Fibroblast of mammary gland (primary cell): ENCODE results near the gene SND1.
A peak's percentile ranks its signal among the peaks of the same experiment; 100 is the strongest.

Experiments
- DNase-seq: peaks from one replicate; pipeline ENCODE4 v3.0.0-alpha.2; 2010; ENCODE audit warnings: low read depth
- H3K4me3 ChIP-seq: 2 replicates; pipeline ENCODE4 v1.5.1; 2011; ENCODE audit warnings: low read depth, mild to moderate bottlenecking, low read length, moderate library complexity; ENCODE audit not compliant: control insufficient read depth
- CTCF ChIP-seq: conservative IDR thresholded peaks from 2 replicates; pipeline ENCODE4 v1.5.1; 2011; ENCODE audit warnings: low read depth, low read length, inconsistent platforms; ENCODE audit not compliant: control insufficient read depth, insufficient read depth

SND1 gene

GRCh38 chr7:127937066-127937680 is 285.2 kb downstream of the SND1 start:
- H3K4me3 ChIP-seq, result no peak overlapping the region
- DNase-seq, result no peak
- TF ChIP-seq CTCF, result no peak

- peak; percentile 82 for DNase-seq
- TF ChIP-seq CTCF, result peak; percentile 14
- H3K4me3 ChIP-seq, result no peak overlapping the region
Observed at GRCh38 chr7:127938588-127938987, 286.6 kb downstream of the SND1 start.

- DNase-seq, result peak; percentile 17
- no peak for TF ChIP-seq CTCF
- no peak overlapping the region for H3K4me3 ChIP-seq
Observed at GRCh38 chr7:127940381-127941160, 288.6 kb downstream of the SND1 start.

- TF ChIP-seq CTCF, result no peak
- no peak for DNase-seq
Observed at GRCh38 chr7:127941476-127942210, 289.6 kb downstream of the SND1 start.

GRCh38 chr7:127943541-127944521 is 291.8 kb downstream of the SND1 start:
- DNase-seq, result peak; percentile 56
- no peak for TF ChIP-seq CTCF
- no peak overlapping the region for H3K4me3 ChIP-seq

More at GRCh38 chr7:127941476-127942210, 289.6 kb downstream of the SND1 start:
- no peak overlapping the region for H3K4me3 ChIP-seq

GRCh38 chr7:127946111-127946510 is 294.1 kb downstream of the SND1 start:
- no peak for DNase-seq
- no peak for TF ChIP-seq CTCF
- no peak overlapping the region for H3K4me3 ChIP-seq
